Adipose tissue (tissue), 3 donors: ENCODE data around the gene RPS6KA6. TPM values are rescaled to one million over a fixed set of nuclear protein-coding genes. Genes with fewer than 3 reads are reported as not detected.
"Not testable (repeated sequence)": the region's sequence is repeated elsewhere in the genome, so short reads cannot be mapped to it uniquely, and the experiment has no call there.

Experiments used
- H3K27ac ChIP-seq: one replicate; pipeline ENCODE4 v1.5.1; 2013; ENCODE audit warnings: low read depth, low read length
- WGBS, 3 donors: extraction: QIAGEN DNeasy Blood & Tissue Kit; methylation state at CpG; one replicate each; pipeline ENCODE4 v1.1.7; 2013; 5-methylcytosine and 5-hydroxymethylcytosine counted together
- polyA plus RNA-seq, 3 donors: library from polyadenylated mRNA; stranded (reverse); fragments of 200-250 nt; gene quantifications; one replicate each; pipeline ENCODE4 v1.2.3, GENCODE V29; 2013
- donor health status: healthy with polysubstance abuse.
- donor health status: Bipolar disorder and iron deficiency.
- donor health status: healthy.

The RPS6KA6 gene
- polyA plus RNA-seq, 3 donors: 0.11 to 0.55 (median 0.18) TPM

DNA sequence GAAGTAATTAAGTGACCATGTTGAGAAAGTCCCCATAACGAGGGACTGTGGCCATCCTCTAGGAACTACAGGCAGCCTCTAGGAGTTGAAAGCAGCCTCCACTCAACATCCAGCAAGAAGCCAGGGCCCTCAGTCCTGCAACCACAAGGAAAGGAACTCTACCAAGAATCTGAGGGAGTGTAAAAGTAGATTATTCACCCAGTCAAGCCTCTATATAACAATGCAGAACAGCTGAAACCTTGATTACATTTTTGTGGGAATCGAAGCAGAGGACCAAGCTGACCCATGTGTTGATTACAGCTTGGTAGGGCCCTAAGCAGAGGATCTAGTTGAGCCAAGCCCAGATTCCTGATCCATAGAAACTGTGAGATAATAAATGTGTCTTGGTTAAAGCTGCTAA lies 17.1 kb downstream of the RPS6KA6 start:
- H3K27ac ChIP-seq: no peak overlapping the region
- WGBS, 3 donors: 68 to 85% (median 81%) methylated on average over 2 of the region's 2 CpGs

DNA sequence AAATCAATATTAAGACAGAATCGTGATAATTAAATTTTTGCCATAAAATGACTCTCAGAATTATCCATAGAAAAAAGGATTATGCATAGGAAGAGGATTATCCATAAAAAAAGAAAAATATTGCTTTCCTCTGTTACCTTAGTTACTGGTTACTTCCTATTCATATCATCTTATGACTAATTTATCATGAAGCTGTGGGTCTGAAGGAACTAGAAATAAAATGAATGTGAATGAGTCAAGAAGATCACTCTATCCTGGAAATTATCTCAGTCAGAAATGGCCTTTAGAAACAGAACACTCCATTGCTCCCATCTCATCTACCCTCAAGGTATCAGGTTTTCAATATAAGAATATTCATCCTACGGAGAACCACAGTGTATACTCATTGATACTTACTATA lies 19.4 kb downstream of the RPS6KA6 start:
- no peak overlapping the region for H3K27ac ChIP-seq
- WGBS, 3 donors: 73 to 89% (median 88%) methylated on average over 2 of the region's 2 CpGs

DNA sequence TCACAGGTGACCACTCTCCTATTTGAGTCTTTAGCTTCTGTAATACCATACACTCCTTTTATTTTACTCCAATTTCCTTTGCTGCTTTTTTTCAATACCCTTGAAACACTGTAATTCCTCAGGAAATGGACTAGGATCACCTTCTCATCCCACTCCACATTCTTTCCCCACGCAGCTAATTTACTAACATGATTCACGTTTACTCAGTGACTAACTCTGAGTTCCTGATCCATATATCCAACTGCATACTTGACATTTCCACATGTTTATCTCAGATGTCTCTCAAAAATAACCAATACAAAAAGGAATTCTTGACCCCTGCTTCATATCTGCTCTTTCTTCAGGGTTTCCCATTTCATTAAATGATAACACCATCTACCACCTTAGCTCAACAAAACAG lies 19.9 kb downstream of the RPS6KA6 start:
- no peak overlapping the region for H3K27ac ChIP-seq
- 57 to 60% (median 60%) methylated on average over 2 of the region's 2 CpGs for WGBS, 3 donors

DNA sequence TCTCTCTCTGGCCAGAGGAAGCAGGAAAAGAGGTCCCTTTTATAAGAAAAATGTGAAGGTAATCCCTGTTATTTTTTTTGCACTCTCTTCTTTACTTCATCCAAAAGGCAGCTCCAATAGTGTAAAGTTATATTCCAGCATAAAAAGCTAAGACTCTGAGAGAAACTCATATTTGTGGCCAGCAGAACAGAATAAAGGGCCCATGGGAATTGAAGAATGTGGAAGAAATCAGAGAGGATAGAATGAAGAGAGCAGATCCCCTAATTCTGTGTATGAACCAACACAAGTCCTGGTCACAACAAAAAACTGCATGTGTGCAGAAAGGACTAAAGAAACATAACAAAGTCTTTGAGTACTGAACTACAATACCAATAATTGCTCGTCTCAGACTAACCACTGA lies 22.3 kb downstream of the RPS6KA6 start:
- 55 to 100% (median 69%) methylated on average over 1 of the region's 1 CpG for WGBS, 3 donors
- H3K27ac ChIP-seq: no peak overlapping the region

DNA sequence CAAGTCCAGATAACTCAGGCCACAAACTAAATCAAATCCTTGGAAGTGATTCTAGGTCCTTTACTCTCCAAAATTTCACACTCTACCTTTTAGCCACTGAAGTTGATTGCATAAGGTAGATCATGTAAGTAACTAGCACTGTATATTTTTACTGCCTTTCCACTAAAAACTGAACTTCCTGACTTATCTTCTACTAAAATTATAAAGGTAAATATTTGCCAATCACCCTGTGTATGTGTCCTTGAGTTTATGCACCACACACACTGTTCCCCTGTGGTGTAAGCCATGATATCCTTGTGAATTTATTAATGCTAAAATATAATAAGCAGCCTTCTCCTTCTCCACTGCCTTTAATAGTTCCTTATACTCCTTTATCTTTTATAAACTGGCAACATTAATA lies 25.6 kb downstream of the RPS6KA6 start:
- no peak overlapping the region for H3K27ac ChIP-seq

DNA sequence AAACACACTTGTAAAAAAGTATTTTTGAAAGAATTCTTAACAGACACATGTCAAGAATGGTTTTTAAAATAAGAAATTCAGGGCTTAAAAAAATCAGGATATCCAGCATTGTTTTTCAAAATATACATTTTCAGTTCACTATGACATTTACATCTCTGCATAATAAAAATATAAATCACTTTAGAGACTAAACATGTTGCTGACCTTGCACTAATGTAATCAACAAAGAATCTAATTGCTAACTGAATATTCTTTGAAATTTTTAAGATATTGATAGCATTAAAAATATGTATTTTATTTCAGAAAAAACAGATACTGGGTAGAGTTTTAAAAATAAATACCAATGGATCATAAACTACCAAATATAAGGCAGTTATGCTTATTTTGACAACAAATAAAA lies 26.4 kb downstream of the RPS6KA6 start:
- H3K27ac ChIP-seq: no peak overlapping the region

DNA sequence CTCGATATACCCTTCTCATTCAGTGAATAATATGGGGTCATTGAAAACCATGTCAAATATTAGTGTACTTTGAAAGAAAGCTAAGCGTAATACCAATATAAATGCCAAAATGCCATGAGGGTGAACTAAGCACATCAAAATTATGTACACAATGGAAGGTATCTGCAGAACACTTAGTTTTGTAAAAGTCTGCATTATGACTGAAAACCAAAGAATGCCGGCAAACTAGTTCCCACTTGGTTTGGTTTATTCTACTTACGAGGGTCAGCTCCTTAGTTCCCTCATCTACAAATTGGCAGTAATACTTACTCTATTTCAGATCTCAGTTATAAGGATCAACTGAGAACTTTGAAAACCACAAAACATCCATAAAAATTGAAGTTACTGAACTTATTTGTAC lies 27.3 kb downstream of the RPS6KA6 start:
- H3K27ac ChIP-seq: no peak overlapping the region
- 82 to 95% (median 89%) methylated on average over 4 of the region's 4 CpGs for WGBS, 3 donors

DNA sequence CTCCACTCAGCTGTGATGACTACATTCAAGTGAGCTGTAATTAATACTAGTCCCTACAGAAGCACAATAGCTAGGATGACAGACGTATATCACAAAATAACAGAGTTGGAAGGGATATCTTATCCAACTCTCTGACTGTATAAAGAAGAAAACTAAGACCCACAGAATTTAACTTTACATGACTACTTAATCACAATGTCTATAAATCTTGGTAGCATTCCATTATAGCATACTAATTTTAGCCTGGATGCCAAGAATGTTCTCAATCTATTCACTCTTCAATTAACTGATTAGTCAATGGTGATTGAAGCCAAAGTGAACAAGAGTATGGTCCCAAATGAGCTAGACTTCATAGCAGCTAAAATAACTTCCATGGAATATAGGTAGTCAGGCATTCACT lies 31.2 kb downstream of the RPS6KA6 start:
- WGBS, 3 donors: 76 to 100% (median 89%) methylated on average over 1 of the region's 1 CpG

DNA sequence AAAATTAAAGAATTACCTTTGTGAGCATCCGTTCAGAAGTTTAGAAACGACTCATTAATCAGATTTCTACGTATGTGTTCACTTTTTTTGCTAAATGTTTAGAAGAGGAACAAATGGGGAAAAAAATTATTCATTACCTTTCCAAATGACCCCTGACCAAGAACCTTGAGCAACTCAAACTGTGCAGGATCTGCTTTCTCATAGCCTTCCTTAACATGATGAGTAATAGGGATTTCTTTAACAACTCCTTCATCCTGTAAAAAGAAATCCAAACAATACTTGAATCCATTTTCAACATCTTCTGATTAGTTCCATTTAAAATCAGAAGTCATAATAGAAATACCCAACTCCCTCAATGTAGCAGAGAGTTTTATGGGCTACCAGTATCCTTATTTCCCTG lies 32.1 kb downstream of the RPS6KA6 start:
- WGBS, 3 donors: 69 to 94% (median 91%) methylated on average over 3 of the region's 3 CpGs
- no peak overlapping the region for H3K27ac ChIP-seq

More for the DNA sequence above, 31.2 kb downstream of the RPS6KA6 start:
- H3K27ac ChIP-seq: no peak overlapping the region

DNA sequence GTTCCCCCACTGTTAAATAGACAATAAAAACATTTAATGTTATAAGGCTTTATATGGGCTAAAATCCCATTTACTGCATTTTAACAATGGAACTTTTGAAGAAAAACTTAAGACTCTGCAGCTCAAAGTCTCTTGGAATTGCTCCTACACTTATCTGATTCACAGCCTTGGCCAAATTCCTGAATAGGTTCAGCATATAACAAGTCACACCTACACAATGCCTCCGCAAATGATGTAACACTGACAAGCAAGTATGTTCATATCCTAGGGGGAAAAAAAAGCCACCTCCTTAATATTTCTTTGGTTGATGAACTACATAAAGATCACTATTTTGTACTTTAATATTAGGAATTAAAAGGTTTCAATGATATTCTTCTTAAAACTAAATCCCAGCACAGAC lies 34.5 kb downstream of the RPS6KA6 start:
- 70 to 79% (median 73%) methylated on average over 1 of the region's 1 CpG for WGBS, 3 donors
- H3K27ac ChIP-seq: no peak overlapping the region

DNA sequence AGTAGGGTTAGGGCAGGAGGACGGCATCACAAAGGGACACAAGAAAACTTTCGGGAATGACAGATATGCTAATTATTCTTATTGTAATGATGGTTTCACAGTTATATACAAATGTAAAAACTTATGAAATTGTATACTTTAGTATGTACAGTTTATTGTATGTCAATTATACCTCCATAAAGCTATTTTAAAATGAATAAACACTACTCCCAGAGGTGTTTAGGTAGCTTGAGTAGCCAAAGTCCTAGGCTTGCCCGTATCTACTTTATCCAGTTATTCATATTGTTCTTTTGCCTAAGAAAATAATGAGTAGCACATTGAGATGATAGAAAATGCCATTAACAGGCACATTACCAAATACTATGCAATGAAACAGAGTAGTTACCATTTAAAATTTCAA lies 43.0 kb downstream of the RPS6KA6 start:
- WGBS, 3 donors: 72 to 93% (median 92%) methylated on average over 3 of the region's 3 CpGs
- no peak overlapping the region for H3K27ac ChIP-seq

DNA sequence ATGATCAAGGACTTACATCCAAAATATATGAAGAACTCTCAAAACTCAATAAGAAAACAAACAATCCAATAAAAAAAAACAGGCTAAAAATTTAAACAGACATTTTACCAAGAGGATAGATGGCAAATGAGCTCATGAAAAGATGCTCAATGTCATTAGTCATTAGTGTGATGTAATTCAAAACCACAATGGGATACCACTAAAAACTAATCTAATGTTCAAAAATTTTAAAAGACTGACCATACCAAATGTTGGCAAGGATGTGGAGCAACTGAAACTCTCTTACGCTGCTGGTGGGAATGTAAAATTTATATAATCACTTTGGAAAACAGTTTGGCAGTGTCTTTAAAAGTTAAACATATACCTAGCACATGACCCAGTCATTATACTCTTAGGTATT lies 43.7 kb downstream of the RPS6KA6 start:
- H3K27ac ChIP-seq: no peak overlapping the region
- WGBS, 3 donors: 74 to 100% (median 95%) methylated on average over 1 of the region's 1 CpG

DNA sequence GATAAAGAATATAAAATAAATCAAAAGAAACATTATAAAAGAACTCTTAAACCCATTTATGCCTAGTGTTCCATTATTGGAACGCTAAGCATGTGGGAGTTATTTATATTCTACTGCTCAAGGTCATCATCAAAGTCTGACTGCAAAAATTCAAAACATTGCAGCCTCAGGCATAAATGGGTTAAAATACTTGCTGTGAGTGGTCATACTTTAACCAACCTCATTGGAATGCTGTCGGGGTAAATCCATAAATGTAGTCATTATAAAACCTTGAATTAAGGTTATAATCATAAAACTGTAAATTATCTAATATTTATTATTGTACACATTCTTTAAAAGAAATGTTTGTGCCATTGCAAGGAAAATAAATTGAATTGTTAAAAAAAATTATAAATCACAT lies 55.0 kb downstream of the RPS6KA6 start:
- no peak overlapping the region for H3K27ac ChIP-seq
- WGBS, 3 donors: 57 to 75% (median 73%) methylated on average over 2 of the region's 2 CpGs

DNA sequence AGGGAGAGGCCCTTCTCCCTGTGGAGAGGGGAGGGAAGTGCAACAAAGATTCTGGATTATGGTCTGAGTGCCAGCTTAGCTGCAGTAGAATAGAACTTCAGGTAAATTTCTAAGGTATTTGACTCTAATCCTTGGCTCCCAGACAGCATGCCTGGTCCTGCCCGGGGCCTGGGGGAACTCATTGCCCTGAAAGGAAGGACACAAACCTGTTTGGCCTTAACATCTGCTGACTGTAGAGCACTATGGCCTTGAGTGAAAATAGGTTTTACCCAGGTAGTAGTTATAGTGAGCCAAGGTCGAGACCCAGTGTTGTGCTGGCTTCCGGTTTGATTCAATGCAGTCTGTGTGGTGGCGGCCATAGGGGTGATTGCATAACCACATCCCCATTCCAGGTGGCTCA lies 64.4 kb downstream of the RPS6KA6 start:
- 93 to 98% (median 96%) methylated on average over 4 of the region's 4 CpGs for WGBS, 3 donors
- H3K27ac ChIP-seq: no peak overlapping the region

DNA sequence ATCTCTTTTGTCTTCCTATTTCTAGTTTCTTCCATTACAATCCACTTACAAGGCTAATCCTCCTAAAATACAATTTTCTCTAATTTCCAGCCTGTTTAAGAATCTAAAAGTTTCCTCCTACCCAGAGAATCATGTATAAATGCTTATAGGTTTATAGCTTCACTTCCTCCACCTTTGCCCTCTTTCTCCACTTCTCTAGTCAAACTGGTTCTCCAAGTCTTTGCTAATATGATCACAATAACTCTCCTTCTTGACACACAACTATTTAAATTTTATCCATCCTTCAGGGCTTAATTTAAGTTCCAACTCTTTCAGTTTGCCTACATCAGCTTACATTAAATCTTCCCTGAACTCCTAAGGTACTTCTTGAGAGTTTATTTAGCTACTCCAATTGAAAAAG lies 69.2 kb downstream of the RPS6KA6 start:
- no peak overlapping the region for H3K27ac ChIP-seq

DNA sequence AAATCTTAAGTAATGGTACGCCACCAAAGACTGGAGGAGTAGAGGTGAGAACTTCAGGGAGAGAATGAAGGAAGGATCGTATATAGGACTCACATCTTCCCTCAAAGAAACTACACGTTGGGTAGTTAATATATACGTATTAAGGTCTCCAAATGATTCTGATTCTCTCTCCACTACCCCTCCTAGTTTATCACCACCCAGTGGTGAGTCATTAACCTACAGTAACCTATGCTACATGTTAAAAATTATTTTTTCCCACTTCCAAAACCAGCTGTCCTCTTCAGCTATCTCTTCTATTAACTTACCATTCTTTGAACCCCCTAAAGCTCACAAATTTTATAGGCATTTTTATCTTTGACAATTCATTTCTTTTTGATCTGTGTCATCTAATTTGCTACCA lies 69.7 kb downstream of the RPS6KA6 start:
- 67 to 94% (median 73%) methylated on average over 4 of the region's 4 CpGs for WGBS, 3 donors
- H3K27ac ChIP-seq: no peak overlapping the region

DNA sequence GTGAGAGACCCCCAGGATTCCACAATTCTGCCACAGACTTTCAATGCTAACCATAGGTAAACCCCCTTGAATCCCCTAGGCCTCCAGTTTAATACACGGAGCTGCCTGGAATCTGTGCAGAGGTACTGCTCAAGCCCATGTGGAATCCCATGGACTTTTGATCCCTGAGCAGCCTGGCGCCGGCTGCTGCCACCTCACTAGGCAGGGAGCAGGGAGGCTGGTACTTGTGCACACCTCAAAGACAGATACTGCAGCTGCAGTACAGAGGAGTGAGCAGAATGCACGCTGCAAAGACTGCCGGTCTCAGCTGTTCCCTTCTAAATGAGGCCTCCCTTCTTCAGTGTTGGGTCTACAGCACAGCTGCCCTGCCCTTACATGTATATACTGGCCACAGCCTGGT lies 79.4 kb downstream of the RPS6KA6 start:
- 77 to 96% (median 96%) methylated on average over 5 of the region's 5 CpGs for WGBS, 3 donors
- H3K27ac ChIP-seq: no peak overlapping the region

DNA sequence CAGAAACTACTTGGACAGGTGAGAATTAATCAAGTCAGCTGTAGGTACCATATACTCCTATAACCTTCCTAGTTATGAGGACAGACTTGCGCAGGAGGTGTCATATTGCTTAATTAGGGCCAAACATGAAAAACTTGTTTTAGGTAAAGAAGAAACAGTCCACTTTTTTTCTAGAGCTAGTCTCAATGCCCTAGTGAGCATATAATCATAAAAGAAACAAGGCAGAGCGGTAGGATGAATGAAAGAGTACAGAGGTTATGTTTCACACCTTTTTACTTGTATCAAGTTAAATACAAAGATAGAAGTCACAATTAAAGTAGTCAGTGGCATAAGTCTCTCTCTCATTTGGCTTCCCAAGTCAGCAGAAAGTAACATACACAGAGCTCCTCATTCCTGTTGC lies 88.9 kb downstream of the RPS6KA6 start:
- WGBS, 3 donors: 80 to 97% (median 96%) methylated on average over 2 of the region's 2 CpGs
- no peak overlapping the region for H3K27ac ChIP-seq

DNA sequence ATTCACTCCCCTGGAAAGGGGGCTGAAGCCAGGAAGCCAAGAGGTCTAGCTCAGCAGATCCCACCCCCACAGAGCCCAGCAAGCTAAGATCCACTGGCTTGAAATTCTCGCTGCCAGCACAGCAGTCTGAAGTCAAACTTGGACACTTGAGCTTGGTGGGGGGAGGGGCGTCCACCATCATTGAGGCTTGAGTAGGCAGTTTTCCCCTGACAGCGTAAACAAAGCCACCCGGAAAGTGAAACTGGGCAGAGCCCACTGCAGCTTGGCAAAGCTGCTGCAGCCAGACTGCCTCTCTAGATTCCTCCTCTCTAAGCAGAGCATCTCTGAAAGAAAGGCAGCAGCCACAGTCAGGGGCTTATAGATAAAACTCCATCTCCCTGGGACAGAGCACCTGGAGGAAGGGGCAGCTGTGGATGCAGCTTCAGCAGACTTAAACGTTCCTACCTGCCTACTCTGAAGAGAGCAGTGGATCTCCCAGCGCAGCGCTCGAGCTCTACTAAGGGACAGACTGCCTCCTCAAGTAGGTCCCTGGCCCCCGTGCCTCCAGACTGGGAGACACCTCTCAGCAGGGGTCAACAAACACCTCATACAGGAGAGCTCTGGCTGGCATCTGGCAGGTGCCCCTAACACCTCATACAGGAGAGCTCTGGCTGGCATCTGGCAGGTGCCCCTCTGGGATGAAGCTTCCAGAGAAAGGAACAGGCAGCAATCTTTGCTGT lies 108.4 kb downstream of the RPS6KA6 start:
- not testable (repeated sequence) for H3K27ac ChIP-seq
- 59 to 78% (median 64%) methylated on average over 8 to 9 of the region's 9 CpGs for whole genome bisulfite sequencing, 3 donors

DNA sequence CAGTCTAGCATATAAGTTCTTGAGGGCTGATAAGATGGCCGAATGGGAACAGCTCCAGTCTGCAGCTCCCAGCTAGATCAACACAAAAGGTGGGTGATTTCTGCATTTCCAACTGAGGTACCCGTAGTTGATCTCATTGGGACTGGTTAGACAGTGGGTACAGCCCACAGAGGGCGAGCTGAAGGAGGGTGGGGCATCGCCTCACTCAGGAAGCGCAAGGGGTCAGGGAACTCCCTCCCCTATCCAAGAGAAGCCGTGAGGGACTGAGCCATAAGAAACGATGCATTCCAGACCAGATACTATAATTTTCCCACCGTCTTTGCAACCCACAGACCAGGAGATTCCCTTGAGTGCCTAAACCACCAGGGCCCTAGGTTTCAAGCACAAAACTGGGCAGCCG lies 109.0 kb downstream of the RPS6KA6 start:
- 60 to 89% (median 71%) methylated on average over 9 of the region's 9 CpGs for WGBS, 3 donors

DNA sequence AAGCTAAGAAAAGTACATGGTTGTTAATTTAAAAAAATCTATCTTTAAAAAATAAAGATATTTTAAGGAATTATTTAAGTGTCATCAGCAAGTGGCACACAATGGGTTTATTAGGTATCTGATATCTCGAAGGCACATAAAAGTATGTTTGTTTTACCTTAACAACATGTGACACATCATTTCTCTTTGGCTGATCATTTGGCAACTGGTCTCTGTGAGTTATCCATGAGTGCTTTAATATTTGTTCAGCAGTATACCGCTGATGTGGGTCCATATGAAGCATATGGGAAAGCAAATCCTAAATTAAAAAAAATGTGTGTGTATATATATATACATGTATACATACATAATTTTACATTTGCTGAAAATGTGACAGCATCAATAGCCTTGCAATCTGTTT lies 123.2 kb downstream of the RPS6KA6 start:
- 48 to 86% (median 79%) methylated on average over 2 of the region's 2 CpGs for WGBS, 3 donors
- H3K27ac ChIP-seq: no peak overlapping the region

More for the DNA sequence above, 109.0 kb downstream of the RPS6KA6 start:
- H3K27ac ChIP-seq: no peak overlapping the region
